Activated CD8-positive, alpha-beta memory T cell treated with anti-CD3 and anti-CD28 coated beads, Interleukin-2, amount 50 U/mL, for 1 hour (primary cell): ENCODE measurements around the gene PHLDB2.

ENCODE experiments used
- DNase-seq: peaks from one replicate; pipeline ENCODE4 v3.0.0-alpha.2; 2020; ENCODE audit errors: extremely low read depth

Gene PHLDB2

GRCh38 chr3:111882799-111883198 is 23.7 kb downstream of the PHLDB2 start:
- DNase-seq: no peak

DNA sequence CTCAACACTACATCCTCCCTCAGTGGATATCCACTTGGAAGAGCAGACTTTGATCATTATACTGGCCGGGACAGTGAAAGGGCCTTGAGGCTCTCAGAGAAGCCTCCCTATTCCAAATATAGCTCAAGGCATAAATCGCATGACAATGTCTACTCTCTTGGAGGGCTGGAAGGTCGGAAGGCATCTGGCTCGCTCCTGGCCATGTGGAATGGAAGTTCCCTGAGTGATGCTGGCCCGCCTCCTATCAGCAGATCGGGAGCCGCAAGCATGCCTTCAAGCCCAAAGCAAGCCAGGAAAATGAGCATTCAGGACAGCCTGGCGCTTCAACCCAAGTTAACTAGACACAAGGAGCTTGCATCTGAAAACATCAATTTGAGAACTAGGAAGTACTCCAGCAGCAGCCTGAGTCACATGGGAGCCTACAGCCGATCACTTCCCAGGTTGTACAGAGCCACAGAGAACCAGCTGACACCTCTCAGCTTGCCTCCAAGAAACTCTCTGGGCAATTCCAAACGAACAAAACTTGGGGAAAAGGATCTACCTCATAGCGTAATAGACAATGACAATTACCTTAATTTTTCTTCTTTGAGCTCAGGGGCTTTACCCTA is 25.4 kb downstream of the PHLDB2 start:
- no peak for DNase-seq

DNA sequence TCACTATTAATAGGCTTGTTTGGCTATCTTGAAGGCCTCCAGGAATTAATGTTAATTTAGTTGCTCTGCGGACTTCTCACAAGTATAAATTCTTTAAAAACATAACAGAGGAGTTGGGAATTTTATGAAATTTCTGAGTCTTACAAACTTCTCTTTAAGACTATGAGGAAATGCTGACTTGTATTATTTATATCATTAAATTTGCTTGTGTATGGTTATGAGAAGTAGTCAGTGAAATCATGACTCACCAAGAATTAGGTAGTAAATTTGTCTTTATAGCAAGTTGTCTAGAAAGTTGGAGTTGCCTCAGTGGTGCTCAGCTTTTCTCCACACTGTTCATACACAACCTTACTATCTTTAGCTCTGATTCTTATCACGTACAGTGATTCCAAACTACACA is 26.5 kb downstream of the PHLDB2 start:
- DNase-seq: no peak

GRCh38 chr3:111890051-111890580 is 31.1 kb downstream of the PHLDB2 start:
- no peak for DNase-seq

DNA sequence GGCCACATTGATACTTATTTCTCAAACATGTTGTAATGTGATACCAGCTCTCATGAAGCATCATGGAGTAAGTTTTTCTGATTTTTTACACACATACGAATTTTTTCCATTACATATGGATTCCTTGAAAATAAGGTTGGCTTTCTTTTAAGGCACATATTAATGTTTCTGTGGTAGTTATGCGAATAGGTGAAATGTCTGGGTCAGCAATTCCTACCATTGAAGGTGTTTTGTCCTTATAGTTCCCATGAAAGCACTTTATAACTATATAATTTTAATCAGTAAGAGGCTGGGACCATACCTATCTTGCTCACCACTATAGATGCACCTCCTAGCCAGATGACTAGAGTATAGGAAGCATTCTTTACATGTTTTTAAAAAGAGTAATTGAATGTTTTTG is 33.0 kb downstream of the PHLDB2 start:
- DNase-seq: no peak

GRCh38 chr3:111895071-111895470 is 36.0 kb downstream of the PHLDB2 start:
- no peak for DNase-seq

DNA sequence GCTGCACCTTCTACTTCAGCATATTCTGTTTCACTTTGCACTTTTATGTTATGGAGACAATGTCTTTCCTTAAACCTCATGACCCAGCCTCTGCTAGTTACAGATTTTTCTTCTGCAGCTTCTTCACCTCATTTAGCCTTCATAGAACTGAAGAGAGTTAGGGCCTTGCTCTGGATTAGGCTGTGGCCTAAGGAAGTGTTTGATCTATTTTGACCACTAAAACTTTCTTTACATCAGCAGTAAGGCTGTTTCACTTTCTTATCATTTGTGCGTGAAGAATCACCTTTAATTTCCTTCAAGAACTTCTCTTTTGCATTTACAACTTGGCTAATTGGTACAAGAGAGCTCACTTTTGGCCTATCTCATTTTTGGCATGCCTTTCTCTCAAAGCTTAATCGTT is 40.9 kb downstream of the PHLDB2 start:
- DNase-seq: no peak

DNA sequence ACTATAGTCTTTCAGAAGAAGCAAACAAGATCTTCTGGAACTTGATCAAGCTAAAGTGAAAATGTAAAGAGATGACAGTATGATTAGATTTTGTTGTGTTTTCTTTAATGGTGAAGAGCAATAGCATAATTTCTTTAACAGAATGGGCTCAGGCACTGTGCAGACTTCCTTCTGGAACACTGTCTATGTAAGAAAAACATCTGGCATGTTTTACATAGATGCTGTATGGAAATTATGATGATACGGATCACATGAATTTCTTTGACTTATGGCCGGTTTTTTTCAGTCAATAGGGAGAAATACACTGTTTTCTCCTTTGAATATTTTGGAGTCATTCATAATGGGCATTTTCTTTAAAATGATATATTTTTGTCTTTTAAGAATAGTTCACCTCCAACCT is 42.6 kb downstream of the PHLDB2 start:
- no peak for DNase-seq

GRCh38 chr3:111902534-111902933 is 43.5 kb downstream of the PHLDB2 start:
- DNase-seq: no peak

- DNase-seq: no peak
Observed at GRCh38 chr3:111903067-111903511, 44.0 kb downstream of the PHLDB2 start.

DNA sequence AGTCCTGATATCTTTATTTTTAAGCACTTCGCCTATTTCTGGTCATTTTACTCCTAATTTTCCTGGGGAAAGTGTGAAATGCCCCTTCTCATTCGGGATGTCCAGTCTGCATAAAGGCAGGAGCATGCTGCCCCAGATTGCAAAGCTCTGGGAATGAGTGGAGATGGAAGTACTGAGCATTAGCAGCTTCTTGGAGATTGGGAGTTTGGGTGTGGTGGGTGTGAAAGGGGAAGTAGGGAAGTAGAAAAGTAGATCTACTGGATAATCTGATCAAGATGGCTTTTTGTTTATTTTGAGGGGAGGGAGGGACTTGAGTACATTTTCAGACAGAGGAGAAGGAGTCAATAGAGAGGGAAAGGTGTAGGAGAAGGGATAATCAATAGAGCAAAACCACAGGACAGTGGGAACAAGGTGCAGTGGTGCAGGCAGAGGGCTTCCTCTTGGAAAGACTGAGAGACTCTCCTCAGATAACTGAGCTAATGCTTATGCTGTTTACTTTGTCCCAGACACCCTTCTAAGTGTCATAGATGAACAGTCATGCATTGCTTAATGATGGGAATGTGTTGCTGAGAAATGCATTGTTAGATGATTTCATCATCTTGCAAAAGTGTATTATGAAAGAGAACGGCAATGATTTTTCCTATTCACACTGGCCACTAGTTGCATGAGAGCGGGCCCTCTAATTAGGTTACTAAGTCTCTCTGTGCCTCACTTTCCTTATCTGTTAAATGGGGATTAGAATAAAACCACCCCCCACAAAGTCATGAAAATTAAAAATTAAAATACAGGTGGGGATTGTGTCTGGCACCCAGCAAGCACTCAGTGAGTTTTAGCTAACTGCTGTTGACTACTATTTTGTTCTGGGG is 45.5 kb downstream of the PHLDB2 start:
- no peak for DNase-seq

- no peak for DNase-seq
Observed at GRCh38 chr3:111906656-111907055, 47.6 kb downstream of the PHLDB2 start.

DNA sequence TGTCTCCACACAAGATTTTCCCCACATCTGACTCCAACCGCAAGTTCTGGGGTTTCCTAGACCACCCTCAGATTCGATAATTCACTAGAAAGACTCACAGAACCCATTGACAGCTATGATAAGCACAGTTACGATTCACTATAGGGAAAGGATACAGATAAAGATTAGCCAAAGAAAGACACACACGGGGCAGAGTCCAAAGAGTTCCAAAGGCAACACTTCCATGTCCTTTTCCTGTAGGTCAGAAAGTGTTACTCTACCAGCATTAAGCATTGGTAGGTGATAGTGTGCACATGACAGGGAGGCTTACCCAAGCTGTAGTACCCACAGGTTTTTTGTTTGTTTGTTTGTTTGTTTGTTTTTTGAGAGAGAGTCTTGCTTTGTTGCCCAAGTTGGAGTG is 48.1 kb downstream of the PHLDB2 start:
- no peak for DNase-seq

- DNase-seq: no peak
Observed at GRCh38 chr3:111910806-111911205, 51.7 kb downstream of the PHLDB2 start.

- DNase-seq: no peak
Observed at GRCh38 chr3:111911446-111911845, 52.4 kb downstream of the PHLDB2 start.

- DNase-seq: no peak
Observed at GRCh38 chr3:111913163-111913763, 54.2 kb downstream of the PHLDB2 start.

GRCh38 chr3:111915905-111916304 is 56.8 kb downstream of the PHLDB2 start:
- DNase-seq: no peak

GRCh38 chr3:111917300-111917699 is 58.2 kb downstream of the PHLDB2 start:
- DNase-seq: no peak

DNA sequence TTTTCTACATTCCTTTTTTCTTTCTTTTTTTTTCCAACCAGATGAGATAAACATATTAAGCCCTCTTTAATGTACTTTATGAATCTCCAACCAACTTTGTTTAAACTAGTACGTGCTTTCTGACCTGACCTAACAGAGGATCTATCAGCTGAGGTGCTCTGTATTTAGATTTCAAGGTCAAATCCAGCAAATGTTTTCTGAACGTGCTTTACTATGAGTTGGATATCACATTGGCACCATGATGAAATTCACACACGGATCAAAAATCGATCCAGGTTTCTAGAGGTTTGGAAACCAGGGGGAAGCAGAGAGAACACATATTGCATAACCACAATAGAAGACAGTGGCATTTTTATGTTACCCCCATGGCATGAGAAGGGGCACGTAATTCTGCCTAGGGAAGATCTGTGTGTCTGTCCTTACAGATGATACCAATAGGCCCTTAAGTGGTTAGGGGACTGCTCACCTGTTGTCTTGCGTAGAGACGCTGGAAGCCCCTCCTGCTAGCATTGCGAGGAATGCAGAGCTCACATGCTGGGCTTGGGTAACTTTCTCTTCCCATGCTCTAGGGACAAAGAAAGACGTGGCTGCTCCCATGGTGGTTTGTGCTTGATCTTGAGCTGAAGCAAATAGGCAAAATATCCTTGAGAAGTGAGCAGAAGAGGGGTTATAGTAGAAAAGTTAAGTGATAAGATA is 60.5 kb downstream of the PHLDB2 start:
- no peak for DNase-seq

- no peak for DNase-seq
Observed at GRCh38 chr3:111921181-111921580, 62.1 kb downstream of the PHLDB2 start.

DNA sequence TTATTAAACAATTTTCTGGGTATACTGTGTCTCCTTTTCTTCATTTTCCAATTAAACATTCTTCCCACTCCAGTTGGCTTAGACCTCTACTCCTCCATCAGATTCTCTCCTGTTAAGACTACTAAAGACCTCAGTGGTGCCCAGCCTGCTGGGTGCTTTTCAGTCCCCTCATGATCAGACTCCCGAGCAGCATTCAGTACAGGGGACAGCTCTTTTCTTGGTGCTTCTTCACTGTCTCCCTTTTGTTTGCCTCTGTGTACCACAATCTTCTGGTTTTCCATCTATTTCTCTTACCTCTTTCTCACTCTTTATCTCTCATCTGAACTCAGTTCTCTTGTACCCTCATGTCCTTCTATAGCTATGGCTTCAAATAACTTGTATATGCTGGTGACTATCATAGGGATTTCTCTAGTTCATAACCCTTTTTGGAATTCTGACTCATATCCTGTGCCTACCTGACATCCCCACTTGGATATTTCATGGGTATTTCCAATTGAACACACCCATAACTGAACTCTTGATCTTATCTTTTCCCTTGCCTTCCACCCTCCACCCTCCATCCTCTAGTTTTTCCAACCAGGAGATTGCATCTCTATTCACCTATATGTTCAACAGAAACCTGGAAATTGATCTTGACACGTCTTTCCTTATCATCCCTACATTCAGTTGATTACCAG is 64.2 kb downstream of the PHLDB2 start:
- DNase-seq: no peak

DNA sequence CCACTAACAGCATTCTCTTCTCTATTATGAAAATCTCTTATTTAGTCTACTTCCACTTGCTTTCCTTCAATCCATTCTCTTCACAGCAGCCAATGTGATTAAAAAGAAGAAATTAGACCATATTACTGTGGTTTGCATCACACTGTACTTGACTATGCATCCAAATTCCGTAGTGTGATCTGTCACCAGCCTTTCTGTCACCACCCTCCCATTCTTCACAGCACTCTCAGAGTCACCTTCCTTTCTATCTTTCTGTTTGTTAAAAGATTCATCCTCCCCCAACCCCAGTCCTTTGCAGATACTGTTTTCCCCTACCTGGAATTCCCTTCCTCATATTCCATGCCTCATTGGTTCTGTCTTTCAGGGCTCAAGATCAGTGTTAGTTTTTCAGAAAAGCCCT is 64.7 kb downstream of the PHLDB2 start:
- DNase-seq: no peak
